B cell (primary cell): ENCODE measurements around the gene ZNF555. TPM values are rescaled to one million over a fixed set of nuclear protein-coding genes. Genes with fewer than 3 reads are reported as not detected.

Experiments
- ATAC-seq: fragments of 200-7000 bp; cut with Tn5 transposase; one replicate; pipeline ENCODE4 v1.10.0; 2021; ENCODE audit warnings: low read depth, mild to moderate bottlenecking, moderate number of reproducible peaks, moderate library complexity
- CTCF ChIA-PET: fragments of 350-600 bp; sonication (Branson Sonifier 250); formaldehyde crosslinking; loops from one replicate; lab custom pipeline; 2021; ENCODE audit warnings: antibody characterized with exemption, inconsistent platforms; lab: Charles Lee
- POLR2A ChIA-PET: fragments of 350-600 bp; sonication (Branson Sonifier 250); formaldehyde crosslinking; loops from one replicate; lab custom pipeline; 2021; ENCODE audit warnings: antibody characterized with exemption; lab: Charles Lee
- DNase-seq: peaks from one replicate; pipeline ENCODE4 v3.0.0; 2013
- H2AFZ ChIP-seq: 2 replicates; pipeline ENCODE4 v1.6.1; 2012; ENCODE audit warnings: mild to moderate bottlenecking, low read depth, low read length; ENCODE audit not compliant: insufficient read depth, poor library complexity, severe bottlenecking
- H3K27ac ChIP-seq, 2 donors: 1 replicate in 1 of 2; 2 replicates in 1 of 2; pipeline ENCODE4 v1.5.1; 2012 to 2013; ENCODE audit warnings: low read length in 2 of 2, mild to moderate bottlenecking in 2 of 2, moderate library complexity in 1 of 2
- H3K27me3 ChIP-seq, 4 experiments: fragments of 200-600 bp in 1 of 4; sonication (generic) in 1 of 4; replicated peaks in 1 of 4; 1 replicate in 2 of 4; 2 replicates in 2 of 4; pipeline versions ENCODE4 v1.6.1 to v1.7.0; 2013 to 2016; ENCODE audit warnings: low read length in 3 of 4, mild to moderate bottlenecking in 2 of 4, mixed read lengths in 1 of 4, moderate library complexity in 1 of 4; ENCODE audit not compliant: insufficient read depth in 4 of 4, control insufficient read depth in 3 of 4; ENCODE audit errors: control extremely low read depth in 1 of 4
- H3K36me3 ChIP-seq, 2 experiments: replicated peaks in 1 of 2; 1 replicate in 1 of 2; 2 replicates in 1 of 2; pipeline versions ENCODE4 v1.6.1 to v1.7.1; 2013; ENCODE audit warnings: low read length in 1 of 2; ENCODE audit not compliant: insufficient read depth in 2 of 2, control insufficient read depth in 1 of 2; ENCODE audit errors: control extremely low read depth in 1 of 2, extremely low read depth in 1 of 2
- H3K4me1 ChIP-seq, 2 donors: fragments of 200-600 bp in 1 of 2; sonication (generic) in 1 of 2; 1 replicate in 1 of 2; 2 replicates in 1 of 2; pipeline versions ENCODE4 v1.5.1 to v1.6.1; 2013 to 2017; ENCODE audit warnings: low read length in 2 of 2; ENCODE audit not compliant: control insufficient read depth in 2 of 2, insufficient read depth in 2 of 2
- H3K4me2 ChIP-seq: replicated peaks from 2 replicates; pipeline ENCODE3; 2012; ENCODE audit warnings: mild to moderate bottlenecking, low read depth, low read length; ENCODE audit not compliant: poor library complexity, severe bottlenecking
- H3K4me3 ChIP-seq, 5 experiments: fragments of 200-600 bp in 1 of 5; sonication (generic) in 1 of 5; 1 replicate in 3 of 5; 2 replicates in 2 of 5; pipeline versions ENCODE4 v1.5.1 to v1.7.0; 2011 to 2016; ENCODE audit warnings: low read length in 4 of 5, mild to moderate bottlenecking in 4 of 5, low read depth in 2 of 5, control low read depth in 1 of 5, moderate library complexity in 1 of 5; ENCODE audit not compliant: insufficient read depth in 1 of 5; ENCODE audit errors: control extremely low read depth in 1 of 5, extremely low read depth in 1 of 5
- H3K79me2 ChIP-seq: fragments of 200-600 bp; sonication (generic); one replicate; pipeline ENCODE4 v1.6.0; 2016; ENCODE audit warnings: low read length; ENCODE audit not compliant: control insufficient read depth, insufficient read depth
- H3K9ac ChIP-seq: fragments of 200-600 bp; sonication (generic); 2 replicates; pipeline ENCODE4 v1.6.1; 2017; ENCODE audit warnings: mild to moderate bottlenecking, low read length, moderate library complexity
- H3K9me3 ChIP-seq, 3 donors: one replicate each; pipeline versions ENCODE4 v1.6.1 to v1.7.1; 2013; ENCODE audit warnings: low read length in 2 of 3; ENCODE audit not compliant: control insufficient read depth in 2 of 3, insufficient read depth in 1 of 3; ENCODE audit errors: control extremely low read depth in 1 of 3
- H4K20me1 ChIP-seq: 2 replicates; pipeline ENCODE4 v1.6.0; 2012; ENCODE audit warnings: mild to moderate bottlenecking, low read length; ENCODE audit not compliant: insufficient read depth, control insufficient read depth, poor library complexity, severe bottlenecking
- H3K27ac Mint-ChIP-seq: one replicate; pipeline ENCODE4 v1.8.0; 2021; ENCODE audit warnings: mixed read lengths
- H3K27me3 Mint-ChIP-seq: one replicate; pipeline ENCODE4 v1.8.0; 2021; ENCODE audit warnings: mixed read lengths
- H3K4me1 Mint-ChIP-seq: one replicate; pipeline ENCODE4 v1.8.0; 2021; ENCODE audit warnings: mixed read lengths
- H3K4me3 Mint-ChIP-seq: one replicate; pipeline ENCODE4 v1.8.0; 2021; ENCODE audit warnings: mixed read lengths
- H3K9me3 Mint-ChIP-seq: one replicate; pipeline ENCODE4 v1.8.0; 2022; ENCODE audit warnings: mixed read lengths; ENCODE audit not compliant: insufficient read depth
- EZH2 ChIP-seq: IDR thresholded peaks from 2 replicates; pipeline ENCODE4 v1.6.1; 2012; ENCODE audit warnings: borderline replicate concordance, low read depth, mild to moderate bottlenecking, moderate library complexity, low read length; ENCODE audit not compliant: insufficient read depth, poor library complexity, severe bottlenecking
- WGBS: methylation state at CpG from one replicate; pipeline ENCODE4 v1.1.5; 2013; ENCODE audit warnings: missing lambda C conversion rate; ENCODE audit not compliant: insufficient coverage; 5-methylcytosine and 5-hydroxymethylcytosine counted together
- intact Hi-C: fragments of 100-400 bp; cut with micrococcal nuclease; formaldehyde crosslinking; loops from one replicate; pipeline ENCODE4 v1.10.0; 2022
- polyA plus RNA-seq: library from polyadenylated mRNA; depleted of rRNA; stranded (reverse); fragments of >200 nt; gene quantifications from 2 replicates; pipeline ENCODE4 v1.2.3, GENCODE V29; 2012
- total RNA-seq, 2 donors: library from RNA; stranded (reverse); fragments of 120-200 nt in 1 of 2; gene quantifications; 1 replicate in 1 of 2; 2 replicates in 1 of 2; pipeline versions ENCODE4 v1.2.3 to v1.2.4, GENCODE V29; 2013 to 2022
- TF ChIP-seq, protein P1 (sequence below): fragments of 200-600 bp; IDR thresholded peaks from one replicate; pipeline ENCODE4 v1.8.0; 2022; ENCODE audit warnings: antibody characterized with exemption, mild to moderate bottlenecking

ZNF555 gene
- total and polyA plus RNA-seq, 2 donors (not counting 1 experiment from before 2014, with no cell fraction given): 1.8 to 7.4 TPM

DNA sequence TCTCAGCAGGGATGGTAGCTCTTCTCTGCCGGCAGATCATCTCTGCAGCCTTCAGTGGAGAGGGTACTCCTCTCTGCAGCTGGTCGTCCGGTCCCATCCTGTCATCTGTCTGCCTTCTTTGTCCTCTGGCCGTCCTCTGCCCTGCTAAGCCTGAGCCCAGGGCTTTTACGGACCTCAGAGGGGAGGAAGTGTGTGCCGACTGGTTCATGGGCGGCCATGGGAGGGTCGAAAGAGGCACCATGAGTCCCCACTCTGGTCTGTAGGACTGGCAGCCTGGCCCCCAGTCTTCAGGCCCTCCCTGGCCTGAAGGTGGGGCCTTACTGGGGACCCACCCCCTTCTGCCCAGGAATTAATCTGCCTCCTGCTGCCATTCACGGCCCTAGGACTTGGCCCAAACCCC lies 17.6 kb upstream of the ZNF555 start:
- peaks cover 12% of the 10 kb centered on the region for H3K4me1 Mint-ChIP-seq
- Histone ChIP-seq H3K4me2 (no peak overlapping the region), H2AFZ (no peak overlapping the region), H3K27me3 (no peaks in the 10 kb centered on the region), H3K4me1 (peaks cover 4 to 15% of the 10 kb centered on the region in 2 donors), H4K20me1 (no peaks in the 10 kb centered on the region), H3K36me3 (no peaks in the 10 kb centered on the region), H3K79me2 (peaks cover 10% of the 10 kb centered on the region), H3K9ac (no peak overlapping the region), H3K4me3 (no peak overlapping the region), H3K27ac (no peak overlapping the region), H3K9me3 (peaks cover 0 to 2% (median 0%) of the 10 kb centered on the region in 3 donors)
- DNase-seq (no peak), ATAC-seq (no peak)
- H3K9me3 Mint-ChIP-seq: no peaks in the 10 kb centered on the region
- POLR2A ChIA-PET: no interaction called here
- no peaks in the 10 kb centered on the region for H3K27me3 Mint-ChIP-seq
- CTCF ChIA-PET: interaction anchor here (1.2 kb wide), 1 partner anchor 9 kb away, joined by 3 read pairs; no protein-coding TSS in a partner anchor
- TF ChIP-seq, protein P1, sequence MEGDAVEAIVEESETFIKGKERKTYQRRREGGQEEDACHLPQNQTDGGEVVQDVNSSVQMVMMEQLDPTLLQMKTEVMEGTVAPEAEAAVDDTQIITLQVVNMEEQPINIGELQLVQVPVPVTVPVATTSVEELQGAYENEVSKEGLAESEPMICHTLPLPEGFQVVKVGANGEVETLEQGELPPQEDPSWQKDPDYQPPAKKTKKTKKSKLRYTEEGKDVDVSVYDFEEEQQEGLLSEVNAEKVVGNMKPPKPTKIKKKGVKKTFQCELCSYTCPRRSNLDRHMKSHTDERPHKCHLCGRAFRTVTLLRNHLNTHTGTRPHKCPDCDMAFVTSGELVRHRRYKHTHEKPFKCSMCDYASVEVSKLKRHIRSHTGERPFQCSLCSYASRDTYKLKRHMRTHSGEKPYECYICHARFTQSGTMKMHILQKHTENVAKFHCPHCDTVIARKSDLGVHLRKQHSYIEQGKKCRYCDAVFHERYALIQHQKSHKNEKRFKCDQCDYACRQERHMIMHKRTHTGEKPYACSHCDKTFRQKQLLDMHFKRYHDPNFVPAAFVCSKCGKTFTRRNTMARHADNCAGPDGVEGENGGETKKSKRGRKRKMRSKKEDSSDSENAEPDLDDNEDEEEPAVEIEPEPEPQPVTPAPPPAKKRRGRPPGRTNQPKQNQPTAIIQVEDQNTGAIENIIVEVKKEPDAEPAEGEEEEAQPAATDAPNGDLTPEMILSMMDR: no peak
- TF ChIP-seq EZH2: no peak
- no peak overlapping the region for H3K4me3 Mint-ChIP-seq
- intact Hi-C loops: no loop called here
- WGBS: 94% methylated on average over 9 of the region's 9 CpGs
- H3K27ac Mint-ChIP-seq: no peak overlapping the region

DNA sequence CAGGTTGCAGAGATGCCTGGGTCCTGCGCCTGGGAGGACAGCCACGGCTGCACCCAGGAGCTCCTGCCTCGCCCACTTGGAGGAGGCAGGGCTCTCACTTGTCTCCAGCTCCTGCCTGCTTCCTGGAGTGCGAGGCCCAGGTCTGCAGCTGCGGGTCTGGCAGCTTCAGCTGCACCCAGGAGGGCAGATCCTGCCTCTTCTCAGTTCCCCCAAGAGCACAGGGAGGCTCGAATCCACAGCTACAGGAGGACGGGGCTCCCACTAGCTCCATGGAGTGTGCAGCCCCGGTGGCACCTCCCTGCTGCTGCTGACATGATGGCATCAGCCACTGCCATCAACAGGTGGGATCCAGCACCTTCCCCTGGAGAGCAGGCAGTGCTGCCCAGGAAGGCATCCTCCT lies 17.1 kb upstream of the ZNF555 start:
- Histone ChIP-seq H3K4me2 (no peak overlapping the region), H3K36me3 (no peaks in the 10 kb centered on the region), H3K4me1 (peaks cover 4 to 13% of the 10 kb centered on the region in 2 donors), H4K20me1 (no peaks in the 10 kb centered on the region), H2AFZ (no peak overlapping the region), H3K9me3 (peaks cover 0 to 2% (median 0%) of the 10 kb centered on the region in 3 donors), H3K27me3 (no peaks in the 10 kb centered on the region), H3K9ac (no peak overlapping the region), H3K79me2 (peaks cover 10% of the 10 kb centered on the region), H3K27ac (no peak overlapping the region), H3K4me3 (no peak overlapping the region)
- Mint-ChIP-seq H3K4me1 (peaks cover 12% of the 10 kb centered on the region), H3K27ac (no peak overlapping the region), H3K27me3 (no peaks in the 10 kb centered on the region), H3K4me3 (no peak overlapping the region), H3K9me3 (no peaks in the 10 kb centered on the region)
- 83% methylated on average over 8 of the region's 8 CpGs for WGBS
- CTCF ChIA-PET: interaction anchor here (1.2 kb wide), 1 partner anchor 8 kb away, joined by 3 read pairs; no protein-coding TSS in a partner anchor
- POLR2A ChIA-PET: no interaction called here
- DNase-seq (no peak), ATAC-seq (no peak)
- intact Hi-C loops: no loop called here
- TF ChIP-seq, protein P1: no peak
